NB4 (cell line): ENCODE measurements around the gene ADARB2.

Experiments
- CTCF ChIP-seq: IDR thresholded peaks from one replicate; pipeline ENCODE4 v1.5.1; 2012; ENCODE audit warnings: low read depth, low read length
- MAX ChIP-seq: IDR thresholded peaks from 2 replicates; pipeline ENCODE4 v1.6.1; 2011; ENCODE audit warnings: low read depth, low read length
- POLR2A ChIP-seq: IDR thresholded peaks from 2 replicates; pipeline ENCODE4 v1.6.1; 2011; ENCODE audit warnings: mild to moderate bottlenecking; ENCODE audit not compliant: insufficient read length; ENCODE audit errors: extremely low read depth

- TF ChIP-seq CTCF (no peak), POLR2A (no peak), MAX (no peak)
Observed at GRCh38 chr10:1646332-1646731, 91.0 kb downstream of the ADARB2 start.
